EL (cell line): ENCODE results near the gene VGLL2.
"Not testable (repeated sequence)": the region's sequence is repeated elsewhere in the genome, so short reads cannot be mapped to it uniquely, and the experiment has no call there.

Source experiments
- DNase-seq: peaks from one replicate; pipeline ENCODE4 v3.0.0-alpha.2; 2016

Gene VGLL2, protein sequence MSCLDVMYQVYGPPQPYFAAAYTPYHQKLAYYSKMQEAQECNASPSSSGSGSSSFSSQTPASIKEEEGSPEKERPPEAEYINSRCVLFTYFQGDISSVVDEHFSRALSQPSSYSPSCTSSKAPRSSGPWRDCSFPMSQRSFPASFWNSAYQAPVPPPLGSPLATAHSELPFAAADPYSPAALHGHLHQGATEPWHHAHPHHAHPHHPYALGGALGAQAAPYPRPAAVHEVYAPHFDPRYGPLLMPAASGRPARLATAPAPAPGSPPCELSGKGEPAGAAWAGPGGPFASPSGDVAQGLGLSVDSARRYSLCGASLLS

DNA sequence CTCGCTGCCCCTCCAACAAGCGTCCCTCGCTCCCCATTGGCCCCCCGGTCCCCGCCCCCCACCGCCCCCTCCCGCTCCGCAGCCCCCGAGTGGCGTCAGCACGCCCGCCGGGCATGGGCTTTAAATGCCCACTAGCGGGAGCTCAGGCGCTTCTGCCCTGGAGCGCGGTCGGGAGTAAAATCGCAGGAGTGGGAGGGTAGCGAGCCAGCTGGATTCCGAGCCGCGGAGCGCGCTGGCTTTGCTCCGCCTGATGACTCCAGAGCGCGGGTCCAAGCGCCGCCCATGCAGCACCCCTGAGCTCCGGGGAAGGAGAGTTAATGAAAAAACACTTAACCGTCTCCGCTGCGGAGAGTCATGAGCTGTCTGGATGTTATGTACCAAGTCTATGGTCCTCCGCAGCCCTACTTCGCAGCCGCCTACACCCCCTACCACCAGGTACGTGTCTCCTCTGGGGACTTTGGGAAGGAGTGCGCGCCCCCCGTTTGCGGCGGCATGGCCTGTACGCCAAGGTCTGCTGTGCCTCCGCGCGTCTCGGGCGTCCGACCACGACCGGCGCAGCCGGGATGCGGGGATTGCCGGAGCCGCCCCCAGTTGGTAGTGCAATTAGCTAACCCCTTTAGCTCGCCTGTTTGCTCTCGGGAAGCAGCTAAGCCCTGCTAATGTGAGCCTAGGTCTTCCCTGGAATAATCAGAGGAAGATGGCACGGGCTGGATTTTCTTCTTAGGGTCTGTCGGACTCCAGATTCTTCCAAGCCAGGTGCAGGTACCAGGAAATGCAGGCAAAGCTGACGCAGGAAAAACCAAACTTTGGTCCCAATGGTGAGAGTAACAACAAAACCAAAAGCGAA, at the start of gene VGLL2:
Gene VGLL2 (plus strand): TSS at position 149 of the 847 bp plus-strand sequence. CDS start 206 bp downstream, at position 355.
- DNase-seq, result peak; percentile 57

DNA sequence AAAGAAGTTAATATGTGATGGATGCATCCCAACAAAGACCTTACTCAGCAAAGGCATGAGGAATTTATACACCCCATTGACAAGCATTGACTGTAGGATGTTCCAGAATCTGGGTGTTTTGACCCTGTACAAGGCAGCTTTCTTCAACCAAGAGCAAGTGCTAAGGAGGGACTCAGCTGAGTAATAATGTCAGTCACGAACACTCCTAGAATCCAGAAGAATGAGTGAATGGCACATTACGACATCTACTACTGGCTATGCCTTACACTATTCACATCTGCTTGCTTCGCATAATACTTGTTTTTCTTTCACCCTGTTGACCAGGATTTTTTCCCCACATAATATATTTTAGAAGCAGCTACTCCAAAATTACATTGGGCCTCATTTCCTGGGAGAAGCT, 42.5 kb upstream of the VGLL2 start:
- DNase-seq, result no peak

DNA sequence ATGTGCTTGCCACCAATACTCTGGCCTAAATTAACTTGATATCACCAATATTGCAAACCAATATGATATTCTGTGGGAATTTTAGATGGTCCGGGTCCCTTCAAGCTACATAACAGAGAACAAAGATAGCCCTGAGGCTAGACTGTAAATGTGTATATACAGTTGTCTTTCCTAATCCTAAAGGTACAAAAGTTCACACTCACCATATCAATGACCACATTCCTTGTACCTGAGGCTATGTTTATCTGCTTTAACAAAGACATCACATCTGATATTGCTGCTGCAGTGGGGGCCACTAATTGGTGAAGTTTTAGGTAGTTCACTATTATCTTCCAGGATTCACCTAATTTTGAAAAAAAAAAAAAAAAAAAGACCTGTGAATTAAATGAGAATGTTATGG, 38.6 kb upstream of the VGLL2 start:
- no peak for DNase-seq

DNA sequence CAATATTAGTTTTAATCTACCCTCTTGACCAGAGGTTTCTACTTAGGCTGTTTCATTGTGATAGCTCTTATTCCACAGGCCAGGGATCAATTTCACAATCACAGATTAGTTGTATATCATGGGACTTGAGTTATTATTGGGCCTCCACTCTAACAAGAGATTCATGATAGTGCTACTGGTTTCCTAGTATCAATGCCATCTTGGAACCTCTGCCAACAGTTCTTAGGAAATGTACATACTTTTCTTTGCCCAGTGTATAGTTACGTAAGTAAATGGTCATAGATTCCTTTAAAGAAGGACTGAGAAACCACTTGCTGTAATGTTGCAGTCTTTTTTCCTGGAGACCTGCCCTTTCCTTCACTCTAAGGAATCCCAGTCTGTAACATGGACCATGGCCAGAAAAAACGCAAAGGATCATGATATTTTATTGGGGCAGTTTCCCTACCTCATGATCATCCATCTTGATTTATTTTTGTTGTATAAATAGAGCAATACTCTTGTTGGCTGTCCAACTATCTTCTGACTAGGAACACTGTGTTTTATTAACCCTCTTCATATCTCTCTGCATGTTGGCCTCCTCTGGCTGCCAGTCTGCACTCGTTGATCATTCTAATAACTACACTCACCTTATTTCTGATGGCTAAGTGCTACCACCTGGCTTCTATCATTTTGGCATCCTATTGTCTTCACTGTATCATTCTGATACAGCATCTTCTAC, 38.0 kb upstream of the VGLL2 start:
- DNase-seq, result no peak

DNA sequence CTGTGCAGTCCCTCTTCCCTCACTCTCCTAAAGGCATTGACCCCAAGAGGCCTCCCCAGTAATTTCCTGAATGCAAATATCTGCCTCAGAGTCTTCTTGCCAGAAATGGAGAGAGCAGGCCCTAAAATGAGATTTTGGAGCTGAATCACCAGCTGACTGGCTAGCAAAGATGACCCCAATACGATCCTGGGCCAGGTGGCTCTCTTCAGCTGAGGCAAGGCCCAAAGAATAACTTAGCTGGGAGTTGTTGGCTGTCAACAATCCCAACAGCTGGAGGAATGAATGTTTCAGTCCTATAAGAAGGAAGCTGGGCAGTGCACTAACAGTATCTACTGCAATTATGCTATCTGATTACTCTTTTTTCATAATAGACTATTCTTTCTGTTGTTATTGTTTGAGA, 37.2 kb upstream of the VGLL2 start:
- DNase-seq, result no peak

DNA sequence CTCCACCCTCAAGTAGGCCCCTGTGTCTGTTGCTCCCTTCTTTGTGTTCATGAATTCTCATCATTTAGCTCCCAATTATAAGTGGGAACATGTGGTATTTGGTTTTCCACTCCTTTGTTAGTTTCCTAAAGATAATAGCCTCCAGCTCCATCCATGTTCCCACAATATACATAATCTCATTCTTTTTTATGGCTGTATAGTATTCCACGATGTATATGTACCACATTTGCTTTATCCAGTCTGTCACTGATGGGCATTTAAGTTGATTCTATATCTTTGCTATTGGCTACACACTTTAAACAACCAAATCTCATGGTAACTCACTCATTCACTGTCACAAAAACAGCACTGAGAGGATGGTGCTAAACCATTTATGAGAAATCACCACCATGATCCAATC, 35.5 kb upstream of the VGLL2 start:
- DNase-seq, result no peak

DNA sequence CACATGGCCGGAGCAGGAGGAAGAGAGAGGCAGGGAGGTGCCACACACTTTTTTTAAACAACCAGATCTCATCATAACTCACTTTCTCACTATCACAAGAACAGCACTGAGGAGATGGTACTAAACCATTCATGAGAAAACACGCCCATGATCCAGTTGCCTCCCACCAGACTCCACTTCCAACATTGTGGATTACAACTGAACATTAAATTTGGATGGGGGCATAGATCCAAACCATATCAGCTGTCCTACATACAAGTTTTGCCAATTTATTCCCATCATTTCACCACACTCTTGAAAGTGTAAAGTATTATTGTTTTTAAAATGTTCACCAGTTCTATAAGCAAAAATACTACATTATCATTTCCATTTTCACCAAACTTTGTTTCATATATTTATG, 33.9 kb upstream of the VGLL2 start:
- DNase-seq, result no peak

DNA sequence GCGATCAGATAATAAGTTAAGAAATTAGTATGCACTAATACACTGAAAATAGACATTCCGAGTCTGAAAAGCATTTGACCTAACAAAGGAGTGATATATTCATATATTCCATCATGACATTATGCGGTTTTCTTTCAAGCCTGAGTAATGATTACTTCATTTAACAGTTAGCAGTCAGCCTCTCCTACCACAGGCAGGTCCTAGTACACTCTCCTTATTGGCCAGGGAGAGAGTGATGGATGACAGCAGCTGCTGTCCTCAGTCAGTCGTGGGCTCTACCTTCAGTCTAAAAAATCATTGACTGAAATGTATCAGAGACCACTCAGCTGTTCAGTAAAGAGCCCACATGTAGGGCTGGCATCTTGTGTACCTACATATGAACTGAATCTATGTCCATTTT, 33.2 kb upstream of the VGLL2 start:
- peak; percentile 8 for DNase-seq

DNA sequence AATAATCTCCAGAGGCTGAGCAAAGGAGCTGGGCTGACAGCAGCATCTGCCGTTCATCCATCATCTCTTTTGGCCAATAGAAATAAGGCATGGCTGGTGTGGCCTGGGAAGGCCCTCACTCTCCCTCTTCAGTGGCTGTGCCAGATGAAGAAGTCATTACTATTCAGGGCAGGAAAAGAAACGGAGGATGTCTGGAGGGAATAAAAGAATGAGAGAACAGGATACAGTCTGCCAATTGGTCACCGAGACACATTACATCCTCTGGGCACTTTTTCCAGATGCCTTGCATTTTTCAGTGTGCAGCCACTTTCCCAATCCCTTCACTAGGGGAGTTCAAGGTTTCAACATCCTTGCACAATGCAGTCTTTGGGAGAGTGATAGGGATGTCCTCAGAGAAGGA, 32.2 kb upstream of the VGLL2 start:
- peak; percentile 24 for DNase-seq

DNA sequence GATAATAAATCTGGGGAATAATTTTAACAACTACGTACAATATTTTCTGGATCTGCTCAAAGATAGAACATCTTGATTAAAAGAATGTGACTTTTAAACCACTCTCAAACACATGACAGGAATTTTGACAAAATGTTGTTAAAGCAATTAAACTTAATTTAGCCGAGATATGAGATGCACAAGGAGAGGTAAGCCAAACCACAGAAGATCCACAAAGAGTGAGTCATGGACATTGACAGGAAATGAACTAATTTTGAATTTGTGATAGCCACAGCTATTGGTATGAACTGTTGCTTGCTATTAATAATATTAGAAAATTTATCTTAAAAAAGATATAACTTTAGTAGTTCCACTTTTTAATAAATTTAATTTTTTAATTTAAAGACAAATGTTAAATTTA, 27.8 kb upstream of the VGLL2 start:
- peak; percentile 46 for DNase-seq

DNA sequence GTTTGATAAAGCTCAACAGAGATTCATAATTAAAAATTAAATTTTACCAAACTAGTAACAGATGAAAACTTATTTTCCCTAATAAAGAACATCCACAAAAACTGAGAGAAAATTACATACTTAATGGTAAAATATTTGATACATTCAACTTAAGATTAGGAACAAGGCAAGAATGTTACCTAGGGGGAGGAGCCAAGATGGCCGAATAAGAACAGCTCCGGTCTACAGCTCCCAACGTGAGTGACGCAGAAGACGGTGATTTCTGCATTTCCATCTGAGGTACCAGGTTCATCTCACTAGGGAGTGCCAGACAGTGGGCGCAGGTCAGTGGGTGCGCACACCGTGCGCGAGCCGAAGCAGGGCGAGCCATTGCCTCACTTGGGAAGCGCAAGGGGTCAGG, 20.8 kb upstream of the VGLL2 start:
- DNase-seq, result not testable (repeated sequence)

DNA sequence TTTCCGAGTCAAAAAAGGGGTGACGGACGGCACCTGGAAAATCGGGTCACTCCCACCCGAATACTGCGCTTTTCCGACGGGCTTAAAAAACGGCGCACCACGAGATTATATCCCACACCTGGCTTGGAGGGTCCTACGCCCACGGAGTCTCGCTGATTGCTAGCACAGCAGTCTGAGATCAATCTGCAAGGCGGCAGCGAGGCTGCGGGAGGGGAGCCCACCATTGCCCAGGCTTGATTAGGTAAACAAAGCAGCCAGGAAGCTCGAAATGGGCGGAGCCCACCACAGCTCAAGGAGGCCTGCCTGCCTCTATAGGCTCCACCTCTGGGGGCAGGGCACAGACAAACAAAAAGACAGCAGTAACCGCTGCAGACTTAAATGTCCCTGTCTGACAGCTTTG, 20.4 kb upstream of the VGLL2 start:
- DNase-seq, result not testable (repeated sequence)

DNA sequence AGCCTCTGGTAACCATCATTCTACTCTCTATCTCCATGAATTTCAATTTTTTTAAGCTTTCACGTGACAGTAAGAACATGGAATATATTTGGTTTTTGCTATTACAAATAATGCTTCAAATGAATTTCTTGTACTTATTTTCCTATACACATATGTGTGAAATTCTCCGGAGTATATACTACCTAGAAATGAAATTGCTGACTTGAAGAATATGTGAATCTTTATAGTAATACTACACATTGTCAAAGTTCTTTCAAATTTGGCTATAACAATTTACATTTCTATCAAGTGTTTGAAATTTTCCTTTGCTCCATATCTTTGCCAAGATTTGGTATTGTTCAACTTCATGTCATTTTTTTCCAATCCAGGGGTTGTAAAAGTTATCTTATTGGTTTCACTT, 11.6 kb upstream of the VGLL2 start:
- no peak for DNase-seq

DNA sequence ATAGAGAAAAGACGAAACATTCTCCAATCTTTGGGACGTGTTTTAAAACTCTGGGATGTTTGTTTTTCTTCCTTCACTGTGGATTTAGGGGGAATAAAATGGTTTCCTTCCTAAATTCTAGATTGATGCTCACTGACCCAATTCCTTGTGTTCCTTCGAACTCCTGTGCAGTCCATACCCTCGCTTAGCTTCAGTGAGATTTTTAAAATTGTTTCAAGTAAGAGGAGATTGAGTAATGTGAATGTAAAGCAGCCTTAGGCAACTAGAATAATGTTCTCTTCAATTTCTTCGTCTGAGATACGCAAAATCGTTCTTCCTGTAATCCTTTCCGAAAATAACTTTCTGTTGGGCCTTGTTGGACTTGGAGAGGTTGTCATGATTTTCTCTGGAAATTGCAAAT, 2.6 kb upstream of the VGLL2 start:
- no peak for DNase-seq

DNA sequence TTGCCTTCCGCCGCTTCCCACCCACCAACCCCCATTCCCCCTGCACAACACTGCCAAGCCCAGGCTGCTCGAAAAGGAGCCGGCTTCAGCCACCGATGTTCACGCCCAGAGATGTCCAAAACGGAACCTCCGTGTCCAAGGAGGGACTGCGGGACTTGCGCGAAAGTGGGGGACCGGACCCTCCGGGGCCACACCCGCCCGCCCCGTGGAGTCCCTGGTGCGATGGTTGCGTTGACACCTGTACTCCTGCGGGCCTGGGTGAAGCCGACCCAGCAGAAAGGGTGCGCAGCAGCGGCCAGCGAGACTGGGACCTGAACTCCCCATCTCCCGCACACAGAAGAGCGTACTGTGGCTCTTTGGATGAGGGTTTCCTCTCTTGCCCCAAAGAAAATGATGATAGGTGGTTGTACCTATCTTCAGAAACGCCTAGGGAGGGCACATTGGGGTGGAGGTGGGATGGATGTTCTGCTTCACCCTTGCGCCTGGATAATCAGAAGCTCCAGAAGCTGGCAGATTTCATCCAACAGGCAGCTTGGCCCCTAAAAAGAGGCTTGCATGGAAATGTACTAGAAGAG, 1.9 kb upstream of the VGLL2 start:
- DNase-seq, result no peak

DNA sequence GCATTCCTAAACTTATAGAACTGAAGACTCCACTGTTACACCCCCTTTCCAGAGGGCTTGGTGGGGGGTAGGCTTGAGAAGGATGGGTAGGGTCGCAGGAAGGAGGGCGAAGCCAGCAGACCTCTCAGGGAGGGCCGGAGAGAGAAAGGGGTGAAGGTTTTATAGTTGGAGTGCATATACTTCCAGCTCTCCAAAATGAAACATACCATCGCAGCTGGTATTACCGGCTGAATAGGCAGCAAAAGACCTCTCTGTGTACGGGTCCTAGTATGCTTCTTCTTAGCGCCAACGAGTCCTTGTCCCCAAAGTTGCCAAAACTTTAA, 1.0 kb upstream of the VGLL2 start:
- DNase-seq, result peak; percentile 6

DNA sequence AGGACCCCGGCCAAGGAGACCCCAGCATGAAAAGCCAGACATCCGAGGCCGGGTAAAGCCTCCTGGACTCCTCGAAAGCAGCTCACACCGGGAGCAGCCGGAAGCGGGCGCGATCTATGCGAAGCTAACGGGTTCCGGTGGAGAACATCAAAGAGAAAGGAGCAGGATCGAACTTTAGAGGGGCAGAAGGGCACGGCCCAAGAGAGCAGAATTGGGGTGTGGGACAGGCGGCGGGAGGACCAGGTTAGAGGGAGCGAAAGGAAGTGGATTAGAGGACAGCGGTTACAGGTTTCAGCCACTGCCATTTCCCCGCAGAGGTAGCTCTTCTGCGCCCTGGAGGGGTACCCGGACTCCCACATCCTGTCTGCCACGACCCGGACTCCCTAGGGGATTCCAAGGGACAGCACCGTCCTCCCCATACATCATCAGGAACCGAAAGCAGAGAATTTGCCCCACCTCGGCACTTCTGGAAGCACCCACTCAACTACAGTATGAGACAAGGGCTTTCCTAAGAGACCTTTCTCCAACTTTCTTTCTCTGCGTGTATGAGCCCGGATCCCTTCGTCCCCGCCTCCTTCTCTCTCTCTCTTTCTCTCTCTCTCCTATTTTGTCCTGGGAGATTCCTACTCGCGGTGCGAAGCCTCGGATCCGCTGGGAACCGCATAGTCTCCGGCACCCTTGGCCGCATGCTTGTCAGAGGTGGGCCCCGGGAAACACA, 507 bp upstream of the VGLL2 start:
- peak; percentile 32 for DNase-seq

DNA sequence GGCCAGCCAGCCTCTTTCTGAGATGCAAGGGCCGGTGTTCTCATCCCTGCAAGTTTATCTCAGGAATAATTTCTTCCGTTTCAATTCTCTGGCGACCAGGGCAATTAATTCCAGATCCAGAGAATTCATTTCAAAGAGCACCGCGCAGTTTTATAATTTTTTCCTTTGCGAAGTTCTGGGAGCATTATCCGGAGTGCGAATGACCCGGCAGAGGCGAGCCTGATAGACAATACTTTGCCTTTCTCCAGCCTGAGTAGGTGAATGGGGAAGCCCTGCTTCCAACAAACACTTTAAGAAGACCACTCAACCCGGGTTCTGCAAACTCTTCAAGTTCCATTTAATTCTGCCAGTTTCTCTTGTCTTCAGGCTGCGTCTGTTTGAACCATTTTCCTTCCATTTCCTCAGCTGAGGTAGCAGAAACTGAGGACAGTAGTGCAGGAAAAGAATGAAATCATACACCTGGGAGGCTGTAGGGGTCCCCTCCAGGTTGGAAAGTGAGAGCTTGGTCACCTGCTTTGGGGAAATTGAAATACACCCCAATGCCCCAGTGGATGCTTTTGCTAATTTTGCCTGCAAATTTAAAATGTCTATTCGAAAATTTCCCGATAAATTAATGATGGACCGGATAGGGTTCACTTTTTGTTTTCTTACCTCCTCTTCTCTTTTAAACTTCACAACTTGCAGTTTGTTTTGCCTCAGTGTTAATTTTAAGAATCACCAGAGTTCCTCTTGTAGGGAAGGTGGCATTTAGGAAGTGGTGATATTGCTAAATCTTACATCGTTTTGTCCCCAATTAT, 1.1 kb downstream of the VGLL2 start:
- no peak for DNase-seq

DNA sequence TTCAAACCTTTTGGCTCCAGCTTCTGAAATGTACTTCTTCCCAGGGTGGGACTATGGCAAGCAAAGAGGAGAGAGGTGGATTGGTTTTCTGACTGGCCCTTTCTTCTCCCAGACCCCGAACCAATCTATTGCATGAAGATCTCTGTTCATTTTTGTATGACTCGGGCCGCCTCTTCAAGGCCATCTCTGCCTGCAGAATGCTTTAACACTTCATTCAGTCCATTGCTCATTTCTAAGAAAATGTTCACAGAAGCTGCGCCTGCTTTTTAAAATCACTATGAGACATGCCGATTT, 1.6 kb downstream of the VGLL2 start:
- no peak for DNase-seq

DNA sequence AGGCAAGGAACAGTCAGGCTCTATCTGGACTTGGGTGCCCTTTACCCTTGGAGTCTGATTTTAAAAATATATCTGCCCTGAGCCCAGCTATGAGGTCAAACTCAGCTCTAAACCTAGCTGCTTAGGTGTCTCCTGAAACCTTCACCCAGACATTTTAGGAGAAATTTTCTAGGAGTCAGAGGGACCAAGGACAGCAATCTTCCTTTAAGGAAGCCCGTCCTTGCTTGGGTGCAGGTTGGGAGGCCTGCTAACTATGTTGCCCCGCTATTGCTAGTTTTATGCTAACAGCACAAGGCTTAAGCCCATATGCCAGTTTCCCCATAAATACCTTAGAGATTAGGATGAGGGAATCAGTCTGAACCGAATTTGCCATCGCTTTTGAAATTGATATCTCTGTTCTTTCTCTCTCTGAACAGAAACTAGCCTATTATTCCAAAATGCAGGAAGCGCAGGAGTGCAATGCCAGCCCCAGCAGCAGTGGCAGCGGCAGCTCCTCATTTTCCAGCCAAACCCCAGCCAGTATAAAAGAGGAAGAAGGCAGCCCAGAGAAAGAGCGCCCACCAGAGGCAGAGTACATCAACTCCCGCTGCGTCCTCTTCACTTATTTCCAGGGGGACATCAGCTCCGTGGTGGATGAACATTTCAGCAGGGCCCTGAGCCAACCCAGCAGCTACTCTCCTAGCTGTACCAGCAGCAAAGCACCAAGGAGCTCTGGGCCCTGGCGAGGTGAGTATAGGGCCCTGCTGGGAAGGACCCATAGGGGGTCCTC, 2.6 kb downstream of the VGLL2 start:
- no peak for DNase-seq

DNA sequence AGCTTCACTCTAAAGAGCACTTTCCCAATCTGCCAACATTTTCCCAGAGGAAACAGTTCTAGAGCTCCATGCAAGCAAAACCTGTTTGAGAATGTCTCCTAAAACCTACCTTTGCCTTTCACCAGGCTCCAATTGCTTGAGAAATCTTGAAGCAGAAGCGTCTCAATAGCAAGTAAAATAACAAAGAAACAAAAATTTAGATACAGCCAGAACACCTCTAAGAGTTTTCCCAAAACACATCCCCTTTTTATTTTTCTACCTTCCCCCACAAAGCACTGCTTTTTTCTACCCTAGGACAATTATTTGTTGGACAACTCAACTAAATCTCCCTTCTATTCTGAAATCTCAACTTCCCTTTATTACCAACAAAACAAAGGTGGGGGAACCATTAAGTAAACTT, 3.6 kb downstream of the VGLL2 start:
- DNase-seq, result no peak
